SK-N-DZ (cell line): ENCODE results near the gene ZDHHC1.

Experiments used
- DNase-seq: peaks from one replicate; pipeline ENCODE4 v3.0.0-alpha.2; 2015; ENCODE audit warnings: low spot score

Gene ZDHHC1

GRCh38 chr16:67411339-67411738 is 4.9 kb downstream of the ZDHHC1 start:
- DNase-seq, result no peak

GRCh38 chr16:67409631-67410030 is 6.6 kb downstream of the ZDHHC1 start:
- DNase-seq, result no peak

GRCh38 chr16:67407788-67408452 is 8.4 kb downstream of the ZDHHC1 start:
- no peak for DNase-seq

- DNase-seq, result no peak
Observed at GRCh38 chr16:67407176-67407787, 9.0 kb downstream of the ZDHHC1 start.

GRCh38 chr16:67406111-67406971 is 9.9 kb downstream of the ZDHHC1 start:
- DNase-seq, result no peak

- DNase-seq, result no peak
Observed at GRCh38 chr16:67405336-67405735, 10.9 kb downstream of the ZDHHC1 start.

- no peak for DNase-seq
Observed at GRCh38 chr16:67404740-67405226, 11.5 kb downstream of the ZDHHC1 start.

GRCh38 chr16:67403976-67404555 is 12.2 kb downstream of the ZDHHC1 start:
- no peak for DNase-seq

- no peak for DNase-seq
Observed at GRCh38 chr16:67400901-67401300, 15.4 kb downstream of the ZDHHC1 start.

GRCh38 chr16:67399749-67400704 is 16.2 kb downstream of the ZDHHC1 start:
- peak; percentile 39 for DNase-seq

- no peak for DNase-seq
Observed at GRCh38 chr16:67399218-67399733, 17.0 kb downstream of the ZDHHC1 start.

GRCh38 chr16:67398546-67399217 is 17.6 kb downstream of the ZDHHC1 start:
- DNase-seq, result no peak

GRCh38 chr16:67397812-67398545 is 18.3 kb downstream of the ZDHHC1 start:
- no peak for DNase-seq

- DNase-seq, result no peak
Observed at GRCh38 chr16:67397036-67397801, 19.1 kb downstream of the ZDHHC1 start.

- peak; percentile 88 for DNase-seq
Observed at GRCh38 chr16:67396159-67397035, 19.9 kb downstream of the ZDHHC1 start.

- DNase-seq, result peak; percentile 86
Observed at GRCh38 chr16:67395458-67396158, 20.7 kb downstream of the ZDHHC1 start.

GRCh38 chr16:67395105-67395457 is 21.2 kb downstream of the ZDHHC1 start:
- DNase-seq, result no peak
